ENCODE results near the gene SOX12. TPM values are rescaled to one million over a fixed set of nuclear protein-coding genes. Genes with fewer than 3 reads are reported as not detected.

Gene SOX12
- total RNA-seq, 1 experiment from 2014 or later = 59.1 TPM

GRCh38 chr20:325889-326644 is 715 bp downstream of the SOX12 start (continued):
- TF ChIP-seq NR1H2 (CRISPR knock-in tag; IDR thresholded peaks at IDR 0.05) (no peak), TCF7 (CRISPR knock-in tag; IDR thresholded peaks at IDR 0.05; ENCODE audit: low read depth) (no peak)
- TF ChIP-seq, protein P1, sequence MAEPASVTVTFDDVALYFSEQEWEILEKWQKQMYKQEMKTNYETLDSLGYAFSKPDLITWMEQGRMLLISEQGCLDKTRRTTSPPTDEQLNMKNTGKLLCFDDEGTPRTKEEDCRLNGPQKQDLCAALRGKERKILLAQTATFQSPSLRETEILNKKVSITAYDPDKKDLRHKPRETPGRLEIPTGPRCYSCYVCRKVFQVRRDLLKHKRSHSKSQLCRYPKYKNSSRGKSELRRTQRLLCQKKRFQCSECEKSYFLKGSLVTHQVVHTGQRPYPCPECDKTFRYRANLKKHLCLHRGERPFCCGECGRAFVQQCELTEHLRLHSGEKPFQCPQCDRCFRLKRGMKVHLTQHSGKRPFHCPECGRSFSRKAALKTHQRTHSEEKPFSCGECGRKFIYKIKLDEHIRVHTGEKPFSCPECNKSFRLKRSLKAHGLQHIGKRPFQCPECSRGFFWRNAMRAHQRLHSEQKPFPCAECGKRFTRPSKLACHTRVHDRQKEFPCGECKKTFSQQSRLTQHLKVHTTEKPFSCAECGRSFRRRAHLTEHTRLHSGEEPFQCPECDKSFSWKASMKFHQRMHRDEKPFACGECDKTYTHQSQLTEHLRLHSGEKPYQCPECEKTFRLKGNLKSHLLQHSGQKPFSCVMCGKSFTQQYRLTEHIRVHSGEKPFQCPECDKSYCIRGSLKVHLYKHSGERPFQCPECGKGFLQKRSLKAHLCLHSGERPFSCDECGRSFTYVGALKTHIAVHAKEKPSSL (CRISPR knock-in tag; conservative IDR thresholded peaks at IDR 0.05) = no peak
- TF ChIP-seq, protein P2, sequence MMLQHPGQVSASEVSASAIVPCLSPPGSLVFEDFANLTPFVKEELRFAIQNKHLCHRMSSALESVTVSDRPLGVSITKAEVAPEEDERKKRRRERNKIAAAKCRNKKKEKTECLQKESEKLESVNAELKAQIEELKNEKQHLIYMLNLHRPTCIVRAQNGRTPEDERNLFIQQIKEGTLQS (CRISPR knock-in tag; conservative IDR thresholded peaks at IDR 0.05) = no peak

DNA sequence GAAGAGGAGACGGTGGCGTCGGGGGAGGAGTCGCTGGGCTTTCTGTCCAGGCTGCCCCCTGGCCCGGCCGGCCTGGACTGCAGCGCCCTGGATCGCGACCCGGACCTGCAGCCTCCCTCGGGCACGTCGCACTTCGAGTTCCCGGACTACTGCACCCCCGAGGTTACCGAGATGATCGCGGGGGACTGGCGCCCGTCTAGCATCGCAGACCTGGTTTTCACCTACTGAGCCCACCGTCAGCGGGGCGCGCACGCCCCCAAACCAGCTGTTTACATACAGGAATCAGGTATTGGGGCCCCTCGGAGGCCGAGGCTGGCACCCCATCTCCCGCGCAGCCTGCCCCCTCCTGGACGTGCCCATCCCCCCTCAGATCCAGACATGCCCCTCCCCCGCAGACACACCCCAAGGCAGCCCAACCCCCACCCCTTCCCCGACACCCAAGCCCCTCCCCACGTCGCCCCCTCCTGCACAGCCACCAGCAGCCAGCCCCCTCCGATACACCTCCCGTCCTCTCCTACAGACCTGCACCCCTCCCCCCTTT is 1.4 kb downstream of the SOX12 start:
- CTCF ChIA-PET = interaction anchor here (1.2 kb wide), 1 partner anchor 48 kb away, joined by 5 read pairs; no protein-coding TSS in a partner anchor
- Mint-ChIP-seq H3K9me3 (no peaks in the 10 kb centered on the region), H3K36me3 (peaks cover 10% of the 10 kb centered on the region), H3K27me3 (ENCODE audit: low read depth) (no peaks in the 10 kb centered on the region; the same call in 1 of the 2 replicates), H3K27ac (peak overlapping the region; percentile 65; the same call in 1 of the 2 replicates), H3K4me3 (peak overlapping the region; percentile 87), H3K4me1 (peaks cover 53% of the 10 kb centered on the region)
- no peak for DNase-seq (ENCODE audit: low spot score)
- POLR2A ChIA-PET = interaction anchor here (1.9 to 5.0 kb wide), 4 partner anchors 17 to 37 kb away, joined by 7 to 110 read pairs (median 30); partner anchors contain the start of genes NRSN2 and ZCCHC3
- ATAC-seq = peak; percentile 41; the same call in 1 of the 2 replicates
- TF ChIP-seq TEAD4 (CRISPR knock-in tag; IDR thresholded peaks at IDR 0.05) = 0 out of 2 replicates have a peak, but pooled peaks have one; percentile 19
- TF ChIP-seq JUN (CRISPR knock-in tag; IDR thresholded peaks at IDR 0.05) = no peak
- no peak for TF ChIP-seq GABPB1 (CRISPR knock-in tag; IDR thresholded peaks at IDR 0.05)
- peak; percentile 50; the same call in 1 of the 2 replicates for TF ChIP-seq USF1 (CRISPR knock-in tag; IDR thresholded peaks at IDR 0.05)
- 0 out of 2 replicates have a peak, but pooled peaks have one; percentile 14 for TF ChIP-seq ZNF219 (CRISPR knock-in tag; IDR thresholded peaks at IDR 0.05; ENCODE audit: borderline replicate concordance)
- 0 out of 2 replicates have a peak, but pooled peaks have one; percentile 36 for TF ChIP-seq ELF4 (CRISPR knock-in tag; IDR thresholded peaks at IDR 0.05; ENCODE audit: low read depth)
- TF ChIP-seq IRF2 (CRISPR knock-in tag; IDR thresholded peaks at IDR 0.05; ENCODE audit: borderline replicate concordance, low read depth) = no peak
- TF ChIP-seq ARID4B (CRISPR knock-in tag; IDR thresholded peaks at IDR 0.05; ENCODE audit: borderline replicate concordance) = 0 out of 2 replicates have a peak, but pooled peaks have one; percentile 1
- TF ChIP-seq, protein P3, sequence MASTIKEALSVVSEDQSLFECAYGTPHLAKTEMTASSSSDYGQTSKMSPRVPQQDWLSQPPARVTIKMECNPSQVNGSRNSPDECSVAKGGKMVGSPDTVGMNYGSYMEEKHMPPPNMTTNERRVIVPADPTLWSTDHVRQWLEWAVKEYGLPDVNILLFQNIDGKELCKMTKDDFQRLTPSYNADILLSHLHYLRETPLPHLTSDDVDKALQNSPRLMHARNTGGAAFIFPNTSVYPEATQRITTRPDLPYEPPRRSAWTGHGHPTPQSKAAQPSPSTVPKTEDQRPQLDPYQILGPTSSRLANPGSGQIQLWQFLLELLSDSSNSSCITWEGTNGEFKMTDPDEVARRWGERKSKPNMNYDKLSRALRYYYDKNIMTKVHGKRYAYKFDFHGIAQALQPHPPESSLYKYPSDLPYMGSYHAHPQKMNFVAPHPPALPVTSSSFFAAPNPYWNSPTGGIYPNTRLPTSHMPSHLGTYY (CRISPR knock-in tag; IDR thresholded peaks at IDR 0.05) = no peak
- peak; percentile 57; the same call in 1 of the 2 replicates for TF ChIP-seq ZBTB21 (CRISPR knock-in tag; IDR thresholded peaks at IDR 0.05; ENCODE audit: borderline replicate concordance)
- TF ChIP-seq ZNF317 (CRISPR knock-in tag; IDR thresholded peaks at IDR 0.05; ENCODE audit: borderline replicate concordance, low read depth) = no peak
- no peak for TF ChIP-seq ZNF416 (CRISPR knock-in tag; IDR thresholded peaks at IDR 0.05)
- TF ChIP-seq, protein P4, sequence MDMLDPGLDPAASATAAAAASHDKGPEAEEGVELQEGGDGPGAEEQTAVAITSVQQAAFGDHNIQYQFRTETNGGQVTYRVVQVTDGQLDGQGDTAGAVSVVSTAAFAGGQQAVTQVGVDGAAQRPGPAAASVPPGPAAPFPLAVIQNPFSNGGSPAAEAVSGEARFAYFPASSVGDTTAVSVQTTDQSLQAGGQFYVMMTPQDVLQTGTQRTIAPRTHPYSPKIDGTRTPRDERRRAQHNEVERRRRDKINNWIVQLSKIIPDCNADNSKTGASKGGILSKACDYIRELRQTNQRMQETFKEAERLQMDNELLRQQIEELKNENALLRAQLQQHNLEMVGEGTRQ (CRISPR knock-in tag; IDR thresholded peaks at IDR 0.05) = no peak

Measured in WTC11 (cell line).